Muscle of arm (tissue), 12 donors: ENCODE data around the gene ZNF554. TPM values are rescaled to one million over a fixed set of nuclear protein-coding genes. Genes with fewer than 3 reads are reported as not detected.
"Not testable (repeated sequence)": the region's sequence is repeated elsewhere in the genome, so short reads cannot be mapped to it uniquely, and the experiment has no call there.

Experiments
- DNase-seq: peaks from one replicate; pipeline ENCODE4 v3.0.0-alpha.2; 2013
- polyA plus RNA-seq, 12 donors: library from polyadenylated mRNA; unstranded; fragments of 120-200 nt; gene quantifications; one replicate each; pipeline ENCODE4 v1.2.1, GENCODE V29; 2013; ENCODE audit not compliant: insufficient read length in 12 of 12

Gene ZNF554
- polyA plus RNA-seq, 12 donors = 4.9 to 7.2 (median 6.4) TPM; not detected in 1

- no peak for DNase-seq
Observed at GRCh38 chr19:2790194-2790556, 29.5 kb upstream of the ZNF554 start.

DNA sequence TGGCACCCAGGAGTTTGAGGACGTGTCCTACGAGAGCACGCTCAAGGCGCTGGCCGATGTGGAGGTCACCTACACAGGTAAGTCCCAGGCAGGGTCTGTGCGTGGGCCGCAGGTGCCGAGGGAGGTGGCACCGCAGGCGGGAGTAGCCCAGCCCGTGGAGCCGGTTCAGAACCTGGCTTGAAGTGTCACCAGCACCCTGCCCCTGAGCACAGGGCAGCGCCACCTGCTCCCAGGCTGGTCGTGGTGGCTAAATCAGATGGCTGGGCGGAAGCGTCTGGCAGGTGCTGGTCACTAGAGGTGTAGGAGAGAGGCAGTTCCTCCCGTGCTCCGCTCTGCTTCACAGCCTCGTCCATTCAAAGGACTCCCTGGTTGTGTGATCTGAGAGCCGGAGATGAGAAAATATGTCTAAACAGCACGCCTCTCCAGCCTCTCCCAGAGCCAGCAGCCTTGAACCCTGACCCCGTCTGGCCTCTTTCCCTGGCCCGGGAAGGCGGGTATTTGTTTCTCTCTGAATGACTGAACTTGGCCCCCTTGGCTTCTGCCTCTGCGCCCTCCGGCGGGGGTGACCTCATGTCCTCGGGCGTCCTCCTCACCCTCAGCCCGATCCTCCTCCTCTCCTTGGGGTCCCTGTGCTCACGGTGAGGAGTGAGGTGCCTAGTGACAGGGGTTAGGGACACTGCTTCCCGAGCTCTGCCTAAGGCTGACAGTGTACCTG, 29.0 kb upstream of the ZNF554 start:
- no peak for DNase-seq

DNA sequence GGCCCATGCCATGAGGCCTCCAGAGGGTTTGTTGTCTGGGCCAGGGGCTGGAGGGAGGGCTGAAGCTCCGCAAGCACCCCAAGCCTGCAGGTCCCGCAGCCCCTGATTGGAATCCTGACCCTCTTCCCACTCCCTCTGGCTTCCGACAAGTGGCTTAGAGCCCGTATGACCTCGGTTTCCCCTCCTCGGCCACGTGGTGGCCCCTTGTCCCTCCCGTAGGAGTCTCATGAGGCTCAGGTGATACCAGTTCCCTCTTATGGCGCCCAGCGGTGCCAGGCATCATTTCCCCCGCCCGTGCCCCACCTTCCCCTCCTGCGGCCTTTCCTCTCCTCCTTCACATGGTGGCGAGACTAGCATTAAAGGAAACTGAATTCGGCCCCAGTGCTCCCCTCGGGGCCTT, 28.2 kb upstream of the ZNF554 start:
- no peak for DNase-seq

- DNase-seq = no peak
Observed at GRCh38 chr19:2791876-2792275, 27.8 kb upstream of the ZNF554 start.

DNA sequence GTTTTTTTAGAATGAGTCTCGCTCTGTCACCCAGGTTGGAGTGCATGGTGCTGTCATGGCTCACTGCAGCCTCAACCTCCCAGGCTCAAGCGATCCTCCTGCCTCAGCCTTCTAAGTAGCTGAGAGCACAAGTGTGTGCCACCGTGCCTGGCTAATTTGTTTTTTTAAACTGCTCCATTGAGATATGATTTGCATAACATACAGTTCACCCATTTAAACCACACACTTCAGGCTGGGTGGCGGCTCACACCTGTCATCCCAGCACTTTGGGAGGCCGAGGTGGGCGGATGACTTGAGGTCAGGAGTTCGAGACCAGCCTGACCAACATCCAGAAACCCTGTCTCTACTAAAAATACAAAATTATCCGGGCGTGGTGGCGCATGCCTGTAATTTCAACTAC, 27.0 kb upstream of the ZNF554 start:
- not testable (repeated sequence) for DNase-seq

GRCh38 chr19:2793126-2793525, 26.5 kb upstream of the ZNF554 start:
- DNase-seq = no peak

- no peak for DNase-seq
Observed at GRCh38 chr19:2793577-2793976, 26.1 kb upstream of the ZNF554 start.

DNA sequence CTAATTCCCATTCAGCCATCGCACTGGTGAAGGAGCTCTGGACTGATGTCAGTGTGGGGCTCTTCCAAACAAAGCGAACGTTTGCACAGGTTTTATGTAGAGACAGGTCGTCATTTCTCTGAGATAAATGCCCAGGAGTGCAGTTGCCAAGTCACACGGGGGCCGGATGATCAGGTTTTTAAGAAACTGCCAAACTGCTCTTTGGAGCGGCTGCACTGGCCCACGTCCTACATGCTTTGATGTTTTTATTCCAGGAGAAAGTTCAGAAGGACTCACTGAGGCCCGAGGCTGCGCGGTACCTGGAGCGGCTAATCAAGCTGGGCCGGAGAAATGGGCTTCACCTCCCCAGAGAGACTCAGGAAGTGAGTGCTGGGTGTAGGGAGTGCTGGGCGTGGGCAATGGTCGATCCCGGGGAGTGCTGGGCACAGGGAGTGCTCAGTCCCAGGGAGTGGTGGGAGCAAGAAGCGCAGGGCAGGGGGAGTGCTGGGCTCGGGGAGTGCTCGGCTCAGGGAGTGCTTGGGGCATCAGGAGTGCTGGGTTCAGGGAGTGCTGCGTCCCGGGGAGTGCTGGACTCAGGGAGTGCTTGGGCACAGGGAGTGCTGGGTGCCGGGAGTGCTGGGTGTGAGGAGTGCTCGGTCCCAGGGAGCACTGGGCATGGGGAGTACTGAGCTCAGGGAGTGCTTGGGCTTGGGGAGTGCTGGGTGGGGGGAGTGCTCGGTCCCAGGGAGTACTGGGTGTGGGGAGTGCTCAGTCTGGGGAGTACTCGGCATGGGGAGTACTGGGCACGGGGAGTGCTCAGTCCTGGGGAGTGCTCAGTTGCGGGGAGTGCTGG, 23.6 kb upstream of the ZNF554 start:
- DNase-seq = no peak

- DNase-seq = no peak
Observed at GRCh38 chr19:2796659-2797266, 22.9 kb upstream of the ZNF554 start.

DNA sequence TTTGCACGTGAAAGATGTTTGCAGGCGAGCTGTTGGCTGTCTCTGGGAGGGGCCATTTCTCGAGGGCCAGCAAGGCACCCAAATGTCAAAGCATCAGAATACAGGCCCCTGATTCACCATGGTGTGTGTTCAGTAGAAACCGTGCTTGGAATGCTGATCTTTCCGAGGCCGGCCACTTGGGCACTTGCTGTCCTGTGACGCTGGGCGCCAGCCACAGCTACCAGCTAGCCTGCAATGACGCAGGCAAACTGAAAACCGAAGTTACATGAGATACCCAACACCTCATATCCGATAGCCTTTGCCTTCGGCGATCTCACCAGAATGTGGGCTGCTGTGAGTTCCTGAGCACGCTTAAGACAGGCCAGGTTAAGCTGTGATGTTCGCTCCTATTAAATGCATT, 22.4 kb upstream of the ZNF554 start:
- no peak for DNase-seq

- no peak for DNase-seq
Observed at GRCh38 chr19:2798158-2798685, 21.4 kb upstream of the ZNF554 start.

DNA sequence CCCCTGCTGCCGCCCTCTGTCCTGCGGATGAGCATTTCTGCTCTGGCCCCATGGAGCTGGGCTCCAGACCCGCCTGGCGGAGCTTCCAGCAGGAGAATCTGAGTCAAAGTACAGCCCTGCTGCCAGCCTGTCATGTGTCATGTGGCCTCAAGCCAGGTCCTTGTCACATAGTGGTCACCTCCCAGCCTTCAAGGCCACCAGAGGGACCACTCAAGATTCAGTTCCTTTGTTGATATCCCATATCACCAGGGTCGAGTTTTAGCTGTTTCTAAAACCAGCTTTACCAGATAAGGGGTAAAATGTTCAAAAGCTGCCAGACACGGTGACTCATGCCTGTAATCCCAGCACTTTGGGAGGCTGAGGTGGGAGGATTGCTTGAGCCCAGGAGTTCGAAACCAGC, 20.9 kb upstream of the ZNF554 start:
- no peak for DNase-seq

DNA sequence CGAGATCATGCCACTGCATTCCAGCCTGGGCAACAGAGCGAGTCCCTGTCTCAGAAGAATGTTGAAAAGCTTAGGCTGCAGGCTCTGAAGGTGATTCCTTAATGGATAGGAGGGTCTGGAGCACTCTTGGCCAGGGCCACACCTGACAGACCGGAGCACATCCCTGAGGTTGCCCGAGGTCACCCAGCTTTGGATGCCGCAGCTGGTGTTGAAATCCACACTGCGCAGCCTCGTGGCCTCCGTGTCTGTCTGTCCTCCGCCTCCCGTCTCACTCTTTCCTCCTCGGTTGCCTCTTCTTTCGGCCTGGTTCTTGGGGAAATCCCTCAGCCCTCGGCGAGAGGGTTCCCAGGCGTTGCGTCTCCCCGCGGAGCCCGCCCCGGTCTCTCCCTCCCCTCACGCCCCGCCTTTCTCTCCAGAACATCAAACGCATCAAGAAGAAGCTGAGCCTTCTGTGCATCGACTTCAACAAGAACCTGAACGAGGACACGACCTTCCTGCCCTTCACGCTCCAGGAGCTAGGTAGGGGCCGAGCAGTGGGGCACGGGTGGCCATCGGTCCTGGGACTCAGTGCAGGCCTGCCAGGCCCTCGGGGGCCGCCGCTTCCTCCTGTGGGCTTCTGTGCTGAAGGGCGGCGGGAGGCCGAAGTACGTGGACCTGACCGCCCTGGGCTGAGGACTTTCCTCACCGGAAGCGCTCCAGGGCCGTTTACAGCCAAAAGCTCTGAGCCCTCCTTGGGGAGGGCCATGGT, 20.2 kb upstream of the ZNF554 start:
- no peak for DNase-seq

DNA sequence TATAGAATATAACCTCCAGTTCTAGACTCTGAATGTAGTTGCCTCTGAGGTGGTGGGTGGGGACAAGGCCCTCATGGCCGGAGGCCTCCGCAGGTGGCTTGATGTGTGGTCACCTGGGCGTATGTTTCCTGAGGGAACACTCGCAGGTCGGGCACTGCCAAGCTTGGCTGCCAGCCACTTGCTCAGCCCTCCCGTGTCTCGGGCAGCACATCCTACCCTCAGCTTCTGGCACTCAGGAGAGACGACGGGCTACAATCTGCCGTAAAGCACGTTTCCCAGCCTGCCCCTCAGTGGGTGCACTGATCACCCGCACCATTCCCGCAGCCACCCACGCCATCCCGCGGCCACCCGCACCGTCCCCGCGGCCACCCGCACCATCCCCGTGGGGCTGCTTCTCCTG, 19.2 kb upstream of the ZNF554 start:
- DNase-seq = no peak

- DNase-seq = no peak
Observed at GRCh38 chr19:2802826-2803225, 16.8 kb upstream of the ZNF554 start.

- no peak for DNase-seq
Observed at GRCh38 chr19:2803486-2804155, 16.0 kb upstream of the ZNF554 start.

DNA sequence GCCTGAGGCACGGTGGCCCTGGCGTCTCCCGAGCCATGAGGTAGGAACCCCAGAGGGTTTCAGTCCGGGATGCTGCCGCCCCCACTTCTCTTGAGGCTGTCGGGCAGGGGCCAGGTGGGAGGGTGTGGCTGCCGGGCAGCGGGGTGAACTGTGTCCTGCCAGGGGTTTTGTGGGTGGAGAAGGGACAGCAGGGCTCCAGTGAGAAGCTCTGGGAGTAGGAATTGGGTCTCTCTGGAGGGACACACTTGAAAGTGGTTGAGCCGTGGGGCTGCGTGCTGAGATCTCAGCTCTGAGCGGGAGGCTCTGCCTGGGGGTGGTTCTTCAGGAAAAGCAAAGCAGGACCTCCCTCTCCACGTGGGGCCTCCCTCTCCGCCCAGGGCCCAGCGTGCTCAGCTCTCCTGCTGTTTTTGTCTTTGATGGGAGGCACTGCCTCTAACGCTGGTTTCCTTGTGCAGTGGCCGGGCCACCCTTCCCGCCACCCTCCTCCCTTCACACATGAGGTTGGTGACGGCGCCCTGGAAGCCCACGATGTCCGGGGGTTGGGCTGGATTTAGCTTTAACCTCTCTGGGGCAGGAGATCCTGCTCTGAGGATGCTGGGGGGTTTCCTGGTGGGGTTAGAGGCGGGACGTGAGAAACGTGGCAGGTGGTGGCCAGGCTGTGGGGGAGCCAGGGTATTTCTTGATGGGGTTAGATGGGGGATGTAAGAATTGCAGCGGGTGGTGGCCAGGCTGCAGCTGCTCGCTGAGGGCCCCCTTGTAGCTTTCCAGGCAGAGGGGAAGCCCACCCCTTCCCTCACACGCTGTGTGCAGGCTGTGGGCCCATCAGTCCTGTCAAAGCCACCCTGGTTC, 15.3 kb upstream of the ZNF554 start:
- DNase-seq = no peak

- no peak for DNase-seq
Observed at GRCh38 chr19:2805261-2805900, 14.3 kb upstream of the ZNF554 start.

- no peak for DNase-seq
Observed at GRCh38 chr19:2805991-2806649, 13.5 kb upstream of the ZNF554 start.
